SJSA1 (cell line): Measurements from ENCODE around the gene ABHD10. TPM values are rescaled to one million over a fixed set of nuclear protein-coding genes. Genes with fewer than 3 reads are reported as not detected.

ENCODE experiments used
- DNase-seq, 2 experiments: peaks; one replicate each; pipeline ENCODE4 v3.0.0-alpha.2; 2015 to 2020; ENCODE audit warnings: low spot score in 2 of 2, low read depth in 1 of 2
- H3K27ac ChIP-seq: fragments of 250-450 bp; sonication (Bioruptor Pico); 2 replicates; pipeline ENCODE4 v1.5.1; 2020; ENCODE audit warnings: mild to moderate bottlenecking, moderate library complexity
- H3K27me3 ChIP-seq: fragments of 250-450 bp; sonication (Bioruptor Pico); replicated peaks from 2 replicates; pipeline ENCODE4 v1.5.1; 2020; ENCODE audit warnings: mild to moderate bottlenecking, moderate library complexity
- H3K36me3 ChIP-seq: fragments of 250-450 bp; sonication (Bioruptor Pico); 2 replicates; pipeline ENCODE4 v1.5.1; 2020; ENCODE audit warnings: mild to moderate bottlenecking
- H3K4me1 ChIP-seq: fragments of 250-450 bp; sonication (Bioruptor Pico); replicated peaks from 2 replicates; pipeline ENCODE4 v1.6.1; 2021; ENCODE audit warnings: mild to moderate bottlenecking
- H3K4me3 ChIP-seq: fragments of 250-450 bp; sonication (Bioruptor Pico); 2 replicates; pipeline ENCODE4 v1.5.1; 2020; ENCODE audit warnings: mild to moderate bottlenecking
- H3K9me3 ChIP-seq: fragments of 250-450 bp; sonication (Bioruptor Pico); replicated peaks from 2 replicates; pipeline ENCODE4 v1.5.1; 2020; ENCODE audit warnings: mild to moderate bottlenecking
- total RNA-seq: library from RNA; depleted of rRNA; stranded (reverse); fragments of >200 nt; shearing (Covaris generic); gene quantifications from 2 replicates; pipeline ENCODE4 v1.2.3, GENCODE V29; 2014

Gene ABHD10
- total RNA-seq, 1 experiment from 2014 or later, result 33.7 TPM

DNA sequence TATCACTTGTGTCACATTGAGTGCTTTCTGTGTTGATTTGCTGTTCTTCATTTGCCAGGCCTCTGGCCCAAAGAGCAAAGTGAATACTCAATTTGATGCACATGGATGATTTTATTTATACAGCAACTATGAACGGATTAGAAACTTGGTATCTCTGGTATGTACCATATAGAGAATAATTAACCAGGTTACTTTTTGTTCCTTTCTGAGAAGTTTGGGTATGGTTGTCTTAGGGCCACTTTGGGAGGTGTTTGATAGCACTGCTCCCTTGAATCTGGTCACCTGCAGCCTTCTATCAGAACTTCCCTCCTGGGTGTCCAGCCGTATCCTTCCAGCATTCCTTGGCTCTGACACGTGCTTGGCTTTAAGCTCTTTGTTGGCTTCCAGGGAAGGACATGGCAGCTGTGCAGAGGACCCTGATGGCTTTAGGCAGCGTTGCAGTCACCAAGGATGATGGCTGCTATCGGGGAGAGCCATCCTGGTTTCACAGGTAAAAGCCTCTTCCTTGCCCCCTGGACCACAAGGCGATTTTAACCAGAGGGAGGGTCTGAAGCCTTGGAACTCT, 32.6 kb downstream of the ABHD10 start:
- Histone ChIP-seq H3K4me1 (peaks cover 3% of the 10 kb centered on the region; the same call in 1 of the 2 replicates), H3K27me3 (no peaks in the 10 kb centered on the region)

DNA sequence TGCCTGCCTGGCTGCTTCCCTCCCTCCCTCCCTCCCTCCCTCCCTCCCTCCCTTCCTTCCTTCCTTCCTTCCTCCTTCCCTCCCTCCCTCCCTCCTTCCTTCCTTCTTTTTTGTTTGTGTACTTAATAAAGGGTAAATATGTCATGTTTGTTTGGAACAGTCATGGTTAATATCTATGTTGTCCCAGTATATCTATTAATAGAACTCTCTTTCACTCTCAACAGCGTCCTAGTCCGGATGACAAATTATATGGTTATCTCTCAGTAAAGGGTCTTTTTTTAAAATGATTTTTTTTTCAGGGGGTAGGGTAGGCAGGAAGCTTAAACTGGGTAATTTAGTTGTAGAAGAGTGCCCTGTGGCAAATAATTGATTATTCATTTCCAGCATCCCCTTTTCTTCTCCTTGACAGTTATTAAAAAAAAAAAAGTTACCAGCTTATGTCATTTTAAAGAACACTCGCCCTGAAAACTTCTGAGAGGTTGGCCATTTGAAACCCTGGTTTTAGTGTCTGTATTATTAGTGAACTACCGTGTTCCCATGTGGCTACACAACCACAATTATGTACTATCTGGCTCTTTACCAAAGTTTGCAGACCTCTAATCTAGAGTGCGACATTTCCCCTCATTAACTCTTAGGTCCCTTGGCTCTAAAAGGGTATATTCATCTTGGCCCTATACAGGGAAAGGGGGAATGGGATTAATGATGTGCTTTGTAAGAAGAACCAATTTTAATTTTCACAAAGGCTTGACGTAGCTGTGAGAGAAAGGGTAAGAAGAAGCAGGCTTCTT, 33.6 kb downstream of the ABHD10 start:
- H3K36me3 ChIP-seq, result no peaks in the 10 kb centered on the region
- no peak overlapping the region for H3K27ac ChIP-seq
- H3K4me1 ChIP-seq, result peaks cover 3% of the 10 kb centered on the region; the same call in 1 of the 2 replicates
- no peak for DNase-seq
- H3K4me3 ChIP-seq, result no peak overlapping the region
- H3K27me3 ChIP-seq, result no peaks in the 10 kb centered on the region
- H3K9me3 ChIP-seq, result no peaks in the 10 kb centered on the region

More for the DNA sequence above, 32.6 kb downstream of the ABHD10 start:
- H3K9me3 ChIP-seq, result no peaks in the 10 kb centered on the region
- no peaks in the 10 kb centered on the region for H3K36me3 ChIP-seq
- DNase-seq, result no peak
- no peak overlapping the region for H3K27ac ChIP-seq
- no peak overlapping the region for H3K4me3 ChIP-seq

DNA sequence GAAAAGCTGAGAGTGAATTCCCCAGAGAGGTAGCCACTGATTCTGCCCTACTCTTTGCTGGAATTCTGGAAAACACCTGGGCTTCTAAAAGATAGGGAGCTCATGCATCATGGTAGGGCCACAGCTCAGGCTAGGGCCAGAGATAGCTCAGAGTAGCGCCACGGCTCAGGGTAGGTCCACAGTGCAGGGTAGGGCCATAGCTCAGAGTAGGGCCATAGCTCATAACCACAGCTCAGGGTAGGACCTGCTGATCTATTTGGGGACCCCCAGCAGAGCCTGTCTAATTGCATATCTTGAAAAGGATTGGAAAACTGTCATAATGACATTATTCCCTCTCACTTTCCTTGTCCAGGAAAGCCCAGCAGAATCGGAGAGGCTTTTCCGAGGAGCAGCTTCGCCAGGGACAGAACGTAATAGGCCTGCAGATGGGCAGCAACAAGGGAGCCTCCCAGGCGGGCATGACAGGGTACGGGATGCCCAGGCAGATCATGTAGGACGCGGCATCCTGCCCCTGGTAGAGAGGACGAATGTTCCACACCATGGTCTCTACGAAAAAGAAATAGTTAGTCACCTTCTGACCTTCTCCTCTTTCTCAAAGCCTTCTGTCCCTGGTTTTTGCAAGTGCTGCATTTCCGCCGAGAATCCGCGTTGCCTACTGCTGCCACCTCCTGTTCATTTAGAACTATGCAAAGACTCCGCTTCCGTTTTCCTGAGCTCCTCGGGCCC, 34.4 kb downstream of the ABHD10 start:
- no peak overlapping the region for H3K4me3 ChIP-seq
- H3K36me3 ChIP-seq, result no peaks in the 10 kb centered on the region
- H3K27me3 ChIP-seq, result no peaks in the 10 kb centered on the region
- H3K27ac ChIP-seq, result no peak overlapping the region
- H3K4me1 ChIP-seq, result peaks cover 3% of the 10 kb centered on the region; the same call in 1 of the 2 replicates
- H3K9me3 ChIP-seq, result no peaks in the 10 kb centered on the region
- DNase-seq, result peak; percentile 45 to 52

DNA sequence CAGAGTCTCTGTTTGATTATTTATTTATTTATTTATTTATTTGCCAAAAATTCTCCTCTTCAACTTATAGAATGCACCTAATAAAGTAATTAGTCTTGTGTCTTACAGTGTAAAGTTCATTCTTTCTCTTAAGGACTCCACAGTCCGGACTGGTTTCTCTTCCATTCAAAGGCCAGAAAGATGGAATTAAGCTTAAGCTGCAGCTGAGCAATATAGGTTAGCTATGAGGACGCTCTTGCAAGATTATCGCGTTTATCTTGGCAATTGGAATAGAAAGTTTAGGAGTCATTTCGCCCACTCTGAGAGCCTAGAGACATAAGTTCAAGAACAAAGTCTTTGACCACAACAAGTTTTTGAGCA, 34.9 kb downstream of the ABHD10 start:
- H3K27ac ChIP-seq, result no peak overlapping the region
- no peaks in the 10 kb centered on the region for H3K36me3 ChIP-seq
- no peak for DNase-seq
- H3K27me3 ChIP-seq, result no peaks in the 10 kb centered on the region
- no peak overlapping the region for H3K4me3 ChIP-seq
- H3K4me1 ChIP-seq, result peaks cover 3% of the 10 kb centered on the region; the same call in 1 of the 2 replicates
- no peaks in the 10 kb centered on the region for H3K9me3 ChIP-seq

DNA sequence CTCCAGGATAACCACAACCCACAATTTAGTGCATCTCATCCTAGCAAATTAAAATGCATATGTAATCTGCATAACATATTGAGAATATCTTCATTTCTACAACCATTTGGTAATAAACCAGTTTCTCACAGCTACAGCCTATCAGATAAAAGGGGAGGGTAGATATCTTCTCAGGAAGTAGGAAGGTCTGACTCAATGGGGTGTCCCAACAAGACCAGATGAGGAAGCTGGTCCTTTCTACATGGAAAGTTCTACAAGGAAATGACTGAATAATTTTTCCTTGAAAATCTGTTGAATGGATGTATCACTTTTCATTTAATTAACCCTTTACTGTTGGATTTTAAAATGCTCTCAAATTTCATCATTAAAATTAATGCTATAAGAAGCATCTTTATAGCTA, 38.3 kb downstream of the ABHD10 start:
- Histone ChIP-seq H3K27me3 (no peaks in the 10 kb centered on the region), H3K27ac (no peak overlapping the region), H3K4me1 (peaks cover 3% of the 10 kb centered on the region; the same call in 1 of the 2 replicates), H3K4me3 (no peak overlapping the region), H3K36me3 (no peaks in the 10 kb centered on the region), H3K9me3 (no peaks in the 10 kb centered on the region)
- no peak for DNase-seq

DNA sequence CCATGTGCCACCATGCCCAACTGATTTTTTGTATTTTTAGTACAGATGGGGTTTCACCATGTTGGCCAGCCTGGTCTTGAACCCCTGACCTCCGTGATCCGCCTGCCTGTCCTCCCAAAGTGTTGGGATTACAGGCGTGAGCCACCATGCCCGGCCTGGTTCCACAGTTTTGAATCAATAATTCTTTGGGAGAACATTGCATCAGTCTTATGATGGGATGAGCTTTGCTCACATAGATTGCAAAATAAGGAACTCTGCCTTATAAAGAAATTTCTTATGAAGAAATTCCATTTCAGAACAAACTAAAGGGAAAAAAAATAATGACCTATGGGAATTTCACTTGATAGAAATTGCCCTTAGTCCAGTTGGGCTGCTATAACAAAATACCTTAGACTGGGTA, 39.9 kb downstream of the ABHD10 start:
- H3K36me3 ChIP-seq, result no peaks in the 10 kb centered on the region
- peaks cover 3% of the 10 kb centered on the region; the same call in 1 of the 2 replicates for H3K4me1 ChIP-seq
- no peaks in the 10 kb centered on the region for H3K9me3 ChIP-seq
- no peak for DNase-seq
- no peak overlapping the region for H3K4me3 ChIP-seq
- no peak overlapping the region for H3K27ac ChIP-seq
- H3K27me3 ChIP-seq, result no peaks in the 10 kb centered on the region

DNA sequence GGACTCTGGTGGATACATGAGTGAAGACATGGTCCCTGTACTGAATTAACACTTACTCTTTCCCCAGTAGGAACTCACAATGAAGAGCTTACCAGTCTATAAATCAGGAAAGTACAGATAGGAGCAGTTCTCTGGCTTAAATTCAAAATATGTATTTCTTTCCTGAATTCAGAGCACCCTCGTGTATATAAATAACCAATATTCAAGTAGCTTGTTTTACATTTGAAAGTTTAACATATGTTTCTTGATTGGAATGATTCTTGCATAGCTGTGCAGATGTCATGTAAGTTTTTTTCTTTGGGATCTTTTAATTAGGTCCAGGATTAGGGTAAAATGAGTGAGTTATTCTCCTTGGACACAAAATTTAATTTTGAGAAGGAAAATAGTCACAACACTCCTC, 40.9 kb downstream of the ABHD10 start:
- DNase-seq, result no peak
- Histone ChIP-seq H3K36me3 (no peaks in the 10 kb centered on the region), H3K4me1 (no peaks in the 10 kb centered on the region), H3K27me3 (no peaks in the 10 kb centered on the region), H3K9me3 (no peaks in the 10 kb centered on the region), H3K4me3 (no peak overlapping the region), H3K27ac (no peak overlapping the region)

DNA sequence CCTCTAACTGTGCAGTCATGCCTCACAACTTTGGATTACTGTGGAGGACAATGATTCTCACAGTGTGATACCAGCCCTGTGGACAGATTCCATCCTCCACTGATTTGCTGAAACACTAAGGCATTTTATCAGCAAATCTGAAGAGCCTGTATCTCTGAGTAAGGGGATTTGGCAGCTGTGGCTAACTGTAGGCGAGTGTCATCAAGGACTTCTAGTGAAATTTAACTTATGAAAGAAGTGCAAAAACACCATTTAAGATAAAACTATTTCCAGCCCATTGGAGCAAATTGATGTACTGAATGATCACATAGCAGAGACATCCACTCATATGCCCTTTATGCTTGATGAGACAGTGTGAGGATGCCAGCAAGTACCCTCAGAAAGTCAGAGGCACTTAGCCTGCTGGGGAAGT, 41.9 kb downstream of the ABHD10 start:
- DNase-seq, result no peak
- Histone ChIP-seq H3K27me3 (no peaks in the 10 kb centered on the region), H3K4me3 (no peak overlapping the region), H3K27ac (no peak overlapping the region), H3K36me3 (no peaks in the 10 kb centered on the region), H3K9me3 (no peaks in the 10 kb centered on the region), H3K4me1 (no peaks in the 10 kb centered on the region)

DNA sequence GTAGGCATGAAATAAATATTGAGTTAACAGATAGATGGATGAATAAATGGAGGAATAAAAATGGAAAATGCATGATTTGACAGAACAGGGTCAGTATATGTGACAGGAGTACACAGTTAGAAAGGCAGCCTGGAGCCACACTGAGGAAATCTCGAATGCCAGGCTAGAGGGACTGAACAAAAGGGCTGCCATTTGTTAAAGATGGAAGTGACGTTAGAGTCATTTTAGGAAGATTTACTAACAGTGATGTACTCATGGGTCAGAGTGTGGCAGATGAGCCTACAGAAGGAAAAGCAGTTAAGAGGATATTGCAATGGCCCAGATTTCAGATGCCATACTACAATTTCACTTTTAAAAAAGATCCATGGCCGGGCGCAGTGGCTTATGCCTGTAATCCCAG, 48.3 kb downstream of the ABHD10 start:
- no peaks in the 10 kb centered on the region for H3K9me3 ChIP-seq
- no peaks in the 10 kb centered on the region for H3K36me3 ChIP-seq
- no peaks in the 10 kb centered on the region for H3K4me1 ChIP-seq
- no peak overlapping the region for H3K4me3 ChIP-seq
- no peak overlapping the region for H3K27ac ChIP-seq
- no peaks in the 10 kb centered on the region for H3K27me3 ChIP-seq
- DNase-seq, result no peak

DNA sequence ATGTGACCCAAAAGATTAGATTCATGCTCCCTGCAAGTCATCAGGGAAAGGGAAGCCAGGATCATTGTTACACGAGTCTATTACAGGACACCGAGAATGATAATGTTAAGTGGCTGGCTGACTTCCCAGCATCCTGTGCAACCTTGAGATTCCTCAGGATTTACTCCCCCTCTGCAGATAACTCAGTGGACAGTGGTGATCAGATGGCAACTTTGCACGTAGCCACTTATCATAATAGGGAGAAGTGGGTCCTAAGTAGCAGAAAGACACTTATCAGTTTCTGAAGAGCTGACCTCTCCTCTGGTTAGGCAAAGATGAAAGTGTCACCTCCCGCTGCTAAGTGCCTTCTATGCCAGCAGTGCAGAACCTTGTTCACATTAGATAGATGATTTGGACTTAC, 49.0 kb downstream of the ABHD10 start:
- H3K36me3 ChIP-seq, result no peaks in the 10 kb centered on the region
- no peak overlapping the region for H3K27ac ChIP-seq
- no peaks in the 10 kb centered on the region for H3K27me3 ChIP-seq
- H3K4me3 ChIP-seq, result no peak overlapping the region
- H3K4me1 ChIP-seq, result no peaks in the 10 kb centered on the region
- DNase-seq, result no peak
- H3K9me3 ChIP-seq, result no peaks in the 10 kb centered on the region

DNA sequence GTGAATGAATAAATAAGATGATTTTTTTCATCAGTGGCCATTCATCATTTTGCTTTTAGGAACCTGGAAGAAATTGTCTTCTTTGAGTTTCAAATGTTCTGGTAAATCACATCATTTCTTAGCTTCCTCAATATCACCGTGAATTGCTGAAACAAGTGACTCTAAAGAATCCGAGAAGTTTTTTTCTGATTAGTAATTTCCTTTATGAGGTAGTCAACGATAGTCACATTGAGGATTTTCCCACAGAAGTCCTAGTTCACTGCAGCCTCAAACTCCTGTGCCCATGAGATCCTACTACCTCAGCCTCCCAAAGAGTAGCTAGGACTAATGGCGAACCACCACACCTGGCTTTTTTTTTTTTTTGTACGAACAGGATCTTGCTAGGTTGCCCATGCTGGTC, 52.1 kb downstream of the ABHD10 start:
- DNase-seq, result no peak
- Histone ChIP-seq H3K27ac (no peak overlapping the region), H3K9me3 (no peaks in the 10 kb centered on the region), H3K4me1 (no peaks in the 10 kb centered on the region), H3K27me3 (no peaks in the 10 kb centered on the region), H3K4me3 (no peak overlapping the region), H3K36me3 (no peaks in the 10 kb centered on the region)

DNA sequence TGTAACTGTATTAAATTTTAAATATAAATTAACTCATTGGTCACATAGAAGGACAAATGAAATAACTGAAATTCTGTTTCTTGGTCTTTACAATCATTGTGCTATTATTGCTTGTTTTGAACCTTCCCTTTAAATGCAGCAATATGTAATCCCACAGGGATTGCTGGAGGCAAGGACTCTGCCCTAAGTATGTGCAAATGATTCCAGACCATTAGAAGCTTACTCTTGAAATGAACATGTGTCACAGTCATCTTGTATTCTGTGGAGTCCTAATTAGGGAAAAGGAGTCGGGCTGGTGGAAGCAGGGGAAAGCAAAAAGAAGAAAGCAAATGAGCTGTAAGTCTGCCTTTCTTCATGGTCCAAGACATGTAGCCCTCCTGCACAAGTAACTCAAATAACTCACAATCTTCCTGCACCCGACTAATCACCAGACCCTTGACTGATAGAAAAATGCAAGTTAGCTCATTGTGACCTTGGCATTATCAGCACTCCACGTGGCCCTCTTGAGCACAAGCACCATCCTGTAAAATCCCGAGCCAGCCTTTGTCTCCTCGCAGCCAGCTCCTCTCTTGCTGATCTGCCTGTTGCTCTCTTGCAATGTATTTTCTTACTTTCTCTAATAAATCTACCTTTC, 53.4 kb downstream of the ABHD10 start:
- no peak overlapping the region for H3K27ac ChIP-seq
- H3K27me3 ChIP-seq, result no peaks in the 10 kb centered on the region
- no peaks in the 10 kb centered on the region for H3K4me1 ChIP-seq
- no peak overlapping the region for H3K4me3 ChIP-seq
- DNase-seq, result no peak
- no peaks in the 10 kb centered on the region for H3K9me3 ChIP-seq
- no peaks in the 10 kb centered on the region for H3K36me3 ChIP-seq

DNA sequence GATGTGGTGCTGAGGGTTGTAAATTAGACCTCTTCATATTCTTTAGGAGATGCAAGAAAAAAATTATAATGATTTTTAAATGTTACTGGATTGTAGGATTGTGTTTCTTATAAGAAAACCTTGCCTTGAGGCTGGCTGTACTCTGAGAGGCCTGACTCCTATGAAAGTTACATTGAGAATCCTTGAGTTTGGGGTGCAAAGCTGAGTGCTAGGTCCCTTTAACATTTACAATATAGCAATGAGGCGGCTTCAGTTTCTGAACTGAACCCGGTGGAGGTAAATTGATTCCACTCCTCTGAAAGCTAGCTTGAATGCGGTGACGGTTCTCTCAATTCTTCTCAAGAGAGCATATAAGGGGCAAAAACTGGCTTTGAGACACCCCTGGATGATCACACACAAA, 55.6 kb downstream of the ABHD10 start, which contains the start of gene TMPRSS7:
TSS of gene TMPRSS7 (plus strand) at position 301 of the 400 bp plus-strand sequence. CDS start 110 bp downstream, outside the sequence.
- Histone ChIP-seq H3K27me3 (no peaks in the 10 kb centered on the region), H3K4me3 (no peak within 1 kb of the TSS), H3K9me3 (no peaks in the 10 kb centered on the region), H3K4me1 (no peaks in the 10 kb centered on the region), H3K36me3 (no peaks in the 10 kb centered on the region), H3K27ac (no peak within 1 kb of the TSS)
- no peak for DNase-seq

DNA sequence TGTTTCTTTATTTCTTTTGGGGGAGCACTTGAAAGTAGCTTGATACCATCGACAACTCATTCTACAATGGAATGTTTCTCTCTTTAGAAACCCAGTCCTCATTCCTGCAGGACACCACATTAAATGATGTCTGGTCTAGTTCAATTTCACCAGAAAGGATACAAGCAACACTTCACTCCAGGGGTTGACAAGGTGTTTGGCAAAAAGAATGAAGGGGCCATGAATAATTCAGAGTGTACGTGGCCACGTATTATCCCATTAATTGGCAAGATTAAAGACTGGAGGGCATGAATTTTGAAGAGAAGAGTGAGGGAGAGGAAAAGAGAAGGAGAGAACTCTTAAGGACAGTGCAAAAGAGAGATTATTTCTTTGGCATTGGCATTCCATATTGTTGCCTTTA, 56.4 kb downstream of the ABHD10 start:
- Histone ChIP-seq H3K9me3 (no peaks in the 10 kb centered on the region), H3K27ac (no peak overlapping the region), H3K4me1 (no peaks in the 10 kb centered on the region), H3K27me3 (no peaks in the 10 kb centered on the region), H3K4me3 (no peak overlapping the region), H3K36me3 (no peaks in the 10 kb centered on the region)
- no peak for DNase-seq
